ACC112 (cell line): ENCODE data around the gene RINT1.
A peak's percentile ranks its signal among the peaks of the same experiment; 100 is the strongest.

Experiments
- H2AFZ ChIP-seq: fragments of 200-600 bp; sonication (generic); one replicate; pipeline ENCODE4 v1.6.0; 2017; ENCODE audit warnings: antibody characterized with exemption, low read length; ENCODE audit not compliant: unreplicated experiment
- H3K27ac ChIP-seq: fragments of 200-600 bp; sonication (generic); 2 replicates; pipeline ENCODE4 v1.5.1; 2014; ENCODE audit warnings: low read depth, mild to moderate bottlenecking, antibody characterized with exemption, low read length, moderate library complexity
- H3K27me3 ChIP-seq: fragments of 200-600 bp; sonication (generic); 2 replicates; pipeline ENCODE4 v1.6.1; 2014; ENCODE audit warnings: mild to moderate bottlenecking, antibody characterized with exemption, low read length, moderate library complexity, mixed read lengths; ENCODE audit not compliant: insufficient read depth
- H3K36me3 ChIP-seq: fragments of 200-600 bp; sonication (generic); 2 replicates; pipeline ENCODE4 v1.6.1; 2016; ENCODE audit warnings: mild to moderate bottlenecking, antibody characterized with exemption, low read length, moderate library complexity, mixed read lengths; ENCODE audit not compliant: insufficient read depth
- H3K4me1 ChIP-seq: fragments of 200-600 bp; sonication (generic); one replicate; pipeline ENCODE4 v1.6.1; 2016; ENCODE audit warnings: low read length, mixed read lengths; ENCODE audit not compliant: insufficient read depth, unreplicated experiment, control insufficient read depth
- H3K4me3 ChIP-seq: fragments of 200-600 bp; sonication (generic); 2 replicates; pipeline ENCODE4 v1.5.1; 2014; ENCODE audit warnings: mild to moderate bottlenecking, low read depth, low read length
- H3K79me2 ChIP-seq: fragments of 200-600 bp; sonication (generic); one replicate; pipeline ENCODE4 v1.6.0; 2016; ENCODE audit warnings: low read length; ENCODE audit not compliant: control insufficient read depth, unreplicated experiment, insufficient read depth

The RINT1 gene

GRCh38 chr7:105581066-105581811 lies 49.2 kb downstream of the RINT1 start, which contains the start of gene EFCAB10:
Gene EFCAB10 (minus strand): TSS chr7:105581493. CDS start chr7:105581463, 30 bp downstream.
- Histone ChIP-seq H3K79me2 (no peaks in the 10 kb centered on the region), H3K4me3 (peak within 1 kb of the TSS; percentile 26), H3K27me3 (no peaks in the 10 kb centered on the region), H2AFZ (no peak within 1 kb of the TSS), H3K4me1 (no peaks in the 10 kb centered on the region), H3K36me3 (no peaks in the 10 kb centered on the region), H3K27ac (no peak within 1 kb of the TSS)

GRCh38 chr7:105583061-105583460 lies 51.1 kb downstream of the RINT1 start:
- no peaks in the 10 kb centered on the region for H3K4me1 ChIP-seq
- no peak overlapping the region for H2AFZ ChIP-seq
- no peak overlapping the region for H3K4me3 ChIP-seq
- H3K36me3 ChIP-seq, result no peaks in the 10 kb centered on the region
- no peaks in the 10 kb centered on the region for H3K27me3 ChIP-seq
- H3K79me2 ChIP-seq, result no peaks in the 10 kb centered on the region
- no peak overlapping the region for H3K27ac ChIP-seq

- Histone ChIP-seq H3K79me2 (no peaks in the 10 kb centered on the region), H3K27me3 (no peaks in the 10 kb centered on the region), H2AFZ (no peak overlapping the region), H3K4me1 (no peaks in the 10 kb centered on the region), H3K27ac (no peak overlapping the region), H3K4me3 (no peak overlapping the region), H3K36me3 (no peaks in the 10 kb centered on the region)
Observed at GRCh38 chr7:105584165-105584564, 52.2 kb downstream of the RINT1 start.

GRCh38 chr7:105585850-105586500 lies 54.0 kb downstream of the RINT1 start:
- Histone ChIP-seq H3K4me3 (no peak overlapping the region), H3K79me2 (no peaks in the 10 kb centered on the region), H3K4me1 (no peaks in the 10 kb centered on the region), H3K27me3 (no peaks in the 10 kb centered on the region), H2AFZ (no peak overlapping the region), H3K27ac (no peak overlapping the region), H3K36me3 (no peaks in the 10 kb centered on the region)

GRCh38 chr7:105587909-105588635 lies 56.1 kb downstream of the RINT1 start:
- Histone ChIP-seq H3K4me3 (no peak overlapping the region), H3K36me3 (no peaks in the 10 kb centered on the region), H2AFZ (no peak overlapping the region), H3K27ac (no peak overlapping the region), H3K4me1 (no peaks in the 10 kb centered on the region), H3K79me2 (no peaks in the 10 kb centered on the region), H3K27me3 (no peaks in the 10 kb centered on the region)

- Histone ChIP-seq H3K27me3 (no peaks in the 10 kb centered on the region), H3K4me1 (no peaks in the 10 kb centered on the region), H3K4me3 (no peak overlapping the region), H2AFZ (no peak overlapping the region), H3K36me3 (no peaks in the 10 kb centered on the region), H3K27ac (no peak overlapping the region), H3K79me2 (no peaks in the 10 kb centered on the region)
Observed at GRCh38 chr7:105589356-105590077, 57.5 kb downstream of the RINT1 start.

GRCh38 chr7:105590793-105591192 lies 58.8 kb downstream of the RINT1 start:
- no peaks in the 10 kb centered on the region for H3K36me3 ChIP-seq
- no peak overlapping the region for H3K27ac ChIP-seq
- no peaks in the 10 kb centered on the region for H3K4me1 ChIP-seq
- H2AFZ ChIP-seq, result no peak overlapping the region
- H3K27me3 ChIP-seq, result no peaks in the 10 kb centered on the region
- no peaks in the 10 kb centered on the region for H3K79me2 ChIP-seq
- no peak overlapping the region for H3K4me3 ChIP-seq

GRCh38 chr7:105591522-105591921 lies 59.5 kb downstream of the RINT1 start:
- no peak overlapping the region for H3K27ac ChIP-seq
- no peak overlapping the region for H2AFZ ChIP-seq

GRCh38 chr7:105594034-105594433 lies 62.0 kb downstream of the RINT1 start:
- Histone ChIP-seq H3K4me1 (no peaks in the 10 kb centered on the region), H3K36me3 (no peaks in the 10 kb centered on the region), H3K27me3 (no peaks in the 10 kb centered on the region), H3K27ac (no peak overlapping the region), H3K79me2 (no peaks in the 10 kb centered on the region), H2AFZ (no peak overlapping the region), H3K4me3 (no peak overlapping the region)

More at GRCh38 chr7:105591522-105591921, 59.5 kb downstream of the RINT1 start:
- Histone ChIP-seq H3K79me2 (no peaks in the 10 kb centered on the region), H3K27me3 (no peaks in the 10 kb centered on the region), H3K36me3 (no peaks in the 10 kb centered on the region), H3K4me3 (no peak overlapping the region), H3K4me1 (no peaks in the 10 kb centered on the region)

GRCh38 chr7:105596866-105597265 lies 64.9 kb downstream of the RINT1 start:
- Histone ChIP-seq H3K27me3 (no peaks in the 10 kb centered on the region), H3K36me3 (no peaks in the 10 kb centered on the region), H3K4me1 (no peaks in the 10 kb centered on the region), H3K27ac (no peak overlapping the region), H3K4me3 (no peak overlapping the region), H3K79me2 (no peaks in the 10 kb centered on the region), H2AFZ (no peak overlapping the region)
